Neural progenitor cell (in vitro differentiated cells): ENCODE measurements around the gene SERP2.

Experiments used
- CTCF ChIP-seq: fragments of 200-600 bp; sonication (generic); IDR thresholded peaks from 2 replicates; pipeline ENCODE4 v1.5.1; 2017; ENCODE audit warnings: antibody characterized with exemption, mild to moderate bottlenecking
- EZH2 ChIP-seq: fragments of 200-600 bp; sonication (generic); IDR thresholded peaks from 2 replicates; pipeline ENCODE4 v1.6.1; 2017; ENCODE audit warnings: antibody characterized with exemption, mild to moderate bottlenecking, moderate library complexity
- EZH2phosphoT487 ChIP-seq: fragments of 200-600 bp; sonication (generic); IDR thresholded peaks from 2 replicates; pipeline ENCODE4 v1.6.1; 2017; ENCODE audit warnings: antibody characterized with exemption

GRCh38 chr13:44368599-44369368, 4.8 kb upstream of the SERP2 start:
- TF ChIP-seq CTCF (no peak), EZH2phosphoT487 (no peak), EZH2 (no peak)
